HepG2 (cell line): Measurements from ENCODE around the gene BCL2L11. TPM values are rescaled to one million over a fixed set of nuclear protein-coding genes. Genes with fewer than 3 reads are reported as not detected.

ENCODE experiments used
- ATAC-seq: fragments of 200-7000 bp; cut with Tn5 transposase; 3 replicates; pipeline ENCODE4 v1.9.1; 2020; ENCODE audit warnings: mild to moderate bottlenecking, moderate library complexity
- BruUV-seq: library from RNA; stranded (reverse); fragments of 400-500 nt; replicated peaks from 2 replicates; lab custom pipeline; 2021; lab: Mats Ljungman, UMichigan
- CTCF ChIA-PET: fragments of 300-600 bp; formaldehyde crosslinking; extraction: SDS; loops from one replicate; lab custom pipeline; 2021; ENCODE audit warnings: low total read pairs, inconsistent platforms, low intra/inter-chr PET ratio; lab: Yijun Ruan, JAX
- POLR2A ChIA-PET: fragments of 350-600 bp; sonication (Branson Sonifier 250); formaldehyde crosslinking; loops from one replicate; lab custom pipeline; 2020; ENCODE audit warnings: antibody characterized with exemption, inconsistent platforms; lab: Yijun Ruan, JAX
- DNase-seq: peaks from one replicate; pipeline ENCODE4 v3.0.0-alpha.2; 2015; ENCODE audit warnings: low spot score
- FAIRE-seq: peaks from 3 replicates; lab custom pipeline; 2011; peaks lifted over from hg19 to GRCh38; lab: Jason Lieb, UNC
- H2AFZ ChIP-seq: one replicate; pipeline ENCODE4 v1.6.1; 2011; ENCODE audit warnings: low read length, inconsistent platforms
- H3K27ac ChIP-seq: fragments of 300-600 bp; 3 replicates; pipeline ENCODE4 v1.8.0; 2011; ENCODE audit warnings: mixed run types, mild to moderate bottlenecking, mixed read lengths, low read length, inconsistent platforms; ENCODE audit not compliant: insufficient read depth; ENCODE audit errors: extremely low read length
- H3K27me3 ChIP-seq, 2 experiments: fragments of 200-600 bp in 1 of 2; 2 replicates in 1 of 2; 3 replicates in 1 of 2; pipeline versions ENCODE4 v1.6.0 to v1.8.0; 2011; ENCODE audit warnings: low read length in 2 of 2, mild to moderate bottlenecking in 2 of 2, moderate library complexity in 2 of 2, inconsistent platforms in 1 of 2; ENCODE audit not compliant: insufficient read depth in 2 of 2, control insufficient read depth in 1 of 2
- H3K36me3 ChIP-seq, 2 experiments: fragments of 200-600 bp in 1 of 2; replicated peaks in 1 of 2; 2 replicates in 1 of 2; 3 replicates in 1 of 2; pipeline versions ENCODE4 v1.5.1 to v1.8.0; 2011; ENCODE audit warnings: low read length in 2 of 2, inconsistent platforms in 1 of 2; ENCODE audit not compliant: insufficient read depth in 2 of 2, control insufficient read depth in 1 of 2
- H3K4me1 ChIP-seq: 2 replicates; pipeline ENCODE4 v1.5.1; 2012; ENCODE audit warnings: low read length, inconsistent platforms; ENCODE audit not compliant: insufficient read depth
- H3K4me2 ChIP-seq: 2 replicates; pipeline ENCODE4 v1.6.0; 2011; ENCODE audit warnings: low read depth, low read length, inconsistent platforms
- H3K4me3 ChIP-seq, 3 experiments: fragments of 200-600 bp in 1 of 3; sonication (generic), shearing (Covaris generic) in 1 of 3; replicated peaks in 1 of 3; 2 replicates each; pipeline ENCODE4 v1.5.1; 2011 to 2016; ENCODE audit warnings: low read length in 3 of 3, inconsistent platforms in 2 of 3, low read depth in 2 of 3, mild to moderate bottlenecking in 2 of 3, control low read depth in 1 of 3, mixed read lengths in 1 of 3; ENCODE audit not compliant: insufficient read depth in 1 of 3
- H3K79me2 ChIP-seq: one replicate; pipeline ENCODE4 v1.6.1; 2011; ENCODE audit warnings: low read length, inconsistent platforms; ENCODE audit not compliant: insufficient read depth
- H3K9ac ChIP-seq: 2 replicates; pipeline ENCODE4 v1.6.0; 2011; ENCODE audit warnings: mild to moderate bottlenecking, low read depth, low read length, inconsistent platforms; ENCODE audit not compliant: insufficient read depth
- H3K9me3 ChIP-seq: 2 replicates; pipeline ENCODE4 v1.5.1; 2012; ENCODE audit warnings: mild to moderate bottlenecking, low read length
- H4K20me1 ChIP-seq: 2 replicates; pipeline ENCODE4 v1.6.0; 2011; ENCODE audit warnings: inconsistent platforms, mild to moderate bottlenecking, low read length, moderate library complexity; ENCODE audit not compliant: insufficient read depth
- AGO2 ChIP-seq: fragments of 200-400 bp; formaldehyde crosslinking; optimal IDR thresholded peaks from 2 replicates; pipeline ENCODE3; 2017; ENCODE audit warnings: mild to moderate bottlenecking, low read depth, low read length, moderate library complexity
- IRF9 ChIP-seq: sonication (generic); formaldehyde crosslinking; IDR thresholded peaks from 2 replicates; pipeline ENCODE4 v1.8.0; 2022; ENCODE audit warnings: missing genetic modification reagents, mild to moderate bottlenecking, borderline replicate concordance
- RAD21 ChIP-seq: fragments of 450-650 bp; formaldehyde crosslinking; IDR thresholded peaks from 2 replicates; pipeline ENCODE4 v1.5.0; 2020; ENCODE audit warnings: mild to moderate bottlenecking
- SMC3 ChIP-seq: IDR thresholded peaks from 2 replicates; pipeline ENCODE4 v1.6.1; 2011; ENCODE audit warnings: low read length, improper control_type of control experiment
- SRSF9 ChIP-seq: fragments of 200-400 bp; formaldehyde crosslinking; IDR thresholded peaks from 2 replicates; pipeline ENCODE4 v1.6.1; 2018; ENCODE audit warnings: borderline replicate concordance, mild to moderate bottlenecking, low read depth, low read length; ENCODE audit not compliant: insufficient read depth, poor library complexity, severe bottlenecking
- TBP ChIP-seq: sonication (generic); formaldehyde crosslinking; IDR thresholded peaks from 2 replicates; pipeline ENCODE4 v1.5.0; 2020; ENCODE audit warnings: missing genetic modification reagents
- ZBTB20 ChIP-seq: sonication (generic); formaldehyde crosslinking; IDR thresholded peaks from 2 replicates; pipeline ENCODE4 v1.8.1; 2023; ENCODE audit warnings: missing genetic modification reagents, low read depth, mild to moderate bottlenecking, borderline replicate concordance
- ZBTB44 ChIP-seq: sonication (generic); formaldehyde crosslinking; IDR thresholded peaks from 2 replicates; pipeline ENCODE4 v1.4.0; 2020; ENCODE audit warnings: missing genetic modification reagents
- ZNF33A ChIP-seq: sonication (generic); formaldehyde crosslinking; IDR thresholded peaks from 2 replicates; pipeline ENCODE4 v1.5.1; 2020; ENCODE audit warnings: missing genetic modification reagents, mild to moderate bottlenecking, moderate library complexity, borderline replicate concordance
- ZNF558 ChIP-seq: sonication (generic); formaldehyde crosslinking; IDR thresholded peaks from 2 replicates; pipeline ENCODE4 v1.9.0; 2022; ENCODE audit warnings: mild to moderate bottlenecking, missing genetic modification reagents, borderline replicate concordance
- WGBS: methylation state at CpG from one replicate; pipeline ENCODE4 v1.1.6; 2017; ENCODE audit warnings: low lambda C conversion rate; 5-methylcytosine and 5-hydroxymethylcytosine counted together
- in situ Hi-C: cut with HindIII; loops from 2 replicates; pipeline ENCODE4 v1.10.0; 2017; ENCODE audit warnings: low pct_unique_long_range_greater_than_20kb; ENCODE audit not compliant: extremely low pct_ligation_motif_present
- intact Hi-C: fragments of 100-400 bp; cut with micrococcal nuclease; formaldehyde crosslinking; loops from one replicate; pipeline ENCODE4 v1.10.0; 2022; ENCODE audit not compliant: unreplicated experiment
- polyA plus RNA-seq, 8 experiments: library from polyadenylated mRNA; depleted of rRNA in 3 of 8; stranded (reverse) in 7 of 8; unstranded in 1 of 8; fragments of >200 nt; fragmentation: Illumina TruSeq in 4 of 8; extraction: Trizol in 4 of 8; gene quantifications; 2 replicates each; pipeline versions ENCODE4 v1.2.1 to v1.2.3, GENCODE V29; 2011 to 2016; ENCODE audit warnings: low read depth in 4 of 8, missing spikeins in 1 of 8, mixed read lengths in 1 of 8; ENCODE audit not compliant: insufficient read depth in 1 of 8
- total RNA-seq, 5 experiments: library from RNA; depleted of rRNA; stranded (reverse); fragments of >200 nt; fragmentation: Illumina TruSeq; extraction: Trizol; gene quantifications; 2 replicates each; pipeline ENCODE4 v1.2.3, GENCODE V29; 2016; ENCODE audit warnings: low read depth in 1 of 5
- TF ChIP-seq, protein P1 (sequence below): sonication (generic); formaldehyde crosslinking; IDR thresholded peaks from 2 replicates; pipeline ENCODE4 v1.4.0; 2020; ENCODE audit warnings: mild to moderate bottlenecking, low read depth, missing genetic modification reagents

BCL2L11 gene
- total and polyA plus RNA-seq, 2 of the 13 experiments (the other 11 are each of a cell fraction or from before 2014, with no cell fraction given): 6.1 to 9.7 TPM

GRCh38 chr2:111102216-111102615, 18.5 kb upstream of the BCL2L11 start:
- POLR2A ChIA-PET: no interaction called here
- in situ Hi-C loops: no loop called here
- Histone ChIP-seq H2AFZ (no peak overlapping the region), H3K9ac (no peak overlapping the region), H3K27ac (no peak overlapping the region), H3K79me2 (no peaks in the 10 kb centered on the region), H3K9me3 (no peaks in the 10 kb centered on the region), H4K20me1 (no peaks in the 10 kb centered on the region), H3K4me1 (0 out of 2 replicates have a peak, but pooled peaks cover 5% of the 10 kb centered on the region)
- CTCF ChIA-PET: no interaction called here
- DNase-seq (no peak), ATAC-seq (no peak), FAIRE-seq (no peak)
- TF ChIP-seq ZBTB20 (no peak), ZNF558 (no peak), IRF9 (CRISPR knock-in tag) (no peak), SMC3 (no peak), TBP (CRISPR knock-in tag) (no peak), ZBTB44 (CRISPR knock-in tag) (no peak), SRSF9 (no peak), ZNF33A (CRISPR knock-in tag) (no peak), RAD21 (no peak), AGO2 (no peak)
- TF ChIP-seq, protein P1, sequence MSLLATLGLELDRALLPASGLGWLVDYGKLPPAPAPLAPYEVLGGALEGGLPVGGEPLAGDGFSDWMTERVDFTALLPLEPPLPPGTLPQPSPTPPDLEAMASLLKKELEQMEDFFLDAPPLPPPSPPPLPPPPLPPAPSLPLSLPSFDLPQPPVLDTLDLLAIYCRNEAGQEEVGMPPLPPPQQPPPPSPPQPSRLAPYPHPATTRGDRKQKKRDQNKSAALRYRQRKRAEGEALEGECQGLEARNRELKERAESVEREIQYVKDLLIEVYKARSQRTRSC (CRISPR knock-in tag): no peak
- TF ChIP-seq, all 625 proteins: peak for 0
- intact Hi-C loops: no loop called here
- H3K4me3 ChIP-seq: no peak overlapping the region
- WGBS: 19% methylated on average over 2 of the region's 2 CpGs
- H3K36me3 ChIP-seq: no peaks in the 10 kb centered on the region
- BruUV-seq: no TSS peak
- peaks cover 0 to 18% of the 10 kb centered on the region in 2 experiments; a peak in 2 of 5 replicates for H3K27me3 ChIP-seq
- H3K4me2 ChIP-seq: no peak overlapping the region
